ENCODE measurements around the gene HDDC3.

DNA sequence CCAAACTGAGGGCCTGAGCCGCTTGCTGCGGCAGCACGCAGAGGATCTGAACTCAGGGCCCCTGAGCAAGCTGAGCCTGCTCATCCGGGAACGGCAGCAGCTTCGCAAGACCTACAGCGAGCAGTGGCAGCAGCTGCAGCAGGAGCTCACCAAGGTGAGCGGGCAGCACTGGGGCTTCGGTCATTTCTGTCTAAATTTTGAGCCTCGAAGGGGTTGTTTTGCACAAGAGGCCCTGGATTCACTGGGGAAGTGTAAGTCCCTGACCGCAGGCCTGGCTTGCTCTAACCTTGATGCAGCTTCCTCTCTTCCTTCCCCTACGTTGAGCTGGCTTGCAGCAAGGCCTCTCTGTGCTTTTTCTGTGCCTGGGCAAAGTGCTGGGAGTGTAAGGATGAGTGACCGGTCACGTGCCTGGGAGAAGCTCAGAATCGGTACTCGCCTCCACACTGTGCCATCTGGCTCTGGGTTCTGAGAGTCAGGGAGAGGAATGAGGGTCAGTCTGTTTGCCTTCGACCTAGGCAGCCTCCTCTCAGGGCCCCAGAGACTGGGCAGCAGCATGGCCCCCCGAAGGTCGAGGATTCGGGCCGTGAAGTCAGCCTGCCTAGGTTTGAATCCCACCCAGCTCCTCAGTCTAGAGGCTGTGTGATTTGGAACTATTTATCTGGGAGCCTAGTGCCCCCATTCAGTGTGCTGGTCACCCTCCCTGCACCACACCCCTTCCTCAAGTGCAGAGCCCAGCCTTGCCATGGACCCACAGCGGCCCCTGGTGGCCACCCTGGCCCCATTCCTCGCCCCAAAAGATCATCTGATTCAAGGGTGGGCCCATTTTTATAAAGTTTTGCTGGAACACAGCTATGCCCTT is 46.7 kb downstream of the HDDC3 start:
- no peak for TF ChIP-seq EP300 (IDR thresholded peaks at IDR 0.05)
- TF ChIP-seq CTCF (IDR thresholded peaks at IDR 0.05) = peak; percentile 91 to 96 (median 95)

Measured in upper lobe of left lung (tissue), 4 donors.